ENCODE data around the gene ELF2.

The ELF2 gene

GRCh38 chr4:139212900-139213299, 35.9 kb upstream of the ELF2 start:
- H3K4me3 ChIP-seq (ENCODE audit: low read length): no peak overlapping the region
- DNase-seq (ENCODE audit: low read depth): no peak
- TF ChIP-seq, protein P1, sequence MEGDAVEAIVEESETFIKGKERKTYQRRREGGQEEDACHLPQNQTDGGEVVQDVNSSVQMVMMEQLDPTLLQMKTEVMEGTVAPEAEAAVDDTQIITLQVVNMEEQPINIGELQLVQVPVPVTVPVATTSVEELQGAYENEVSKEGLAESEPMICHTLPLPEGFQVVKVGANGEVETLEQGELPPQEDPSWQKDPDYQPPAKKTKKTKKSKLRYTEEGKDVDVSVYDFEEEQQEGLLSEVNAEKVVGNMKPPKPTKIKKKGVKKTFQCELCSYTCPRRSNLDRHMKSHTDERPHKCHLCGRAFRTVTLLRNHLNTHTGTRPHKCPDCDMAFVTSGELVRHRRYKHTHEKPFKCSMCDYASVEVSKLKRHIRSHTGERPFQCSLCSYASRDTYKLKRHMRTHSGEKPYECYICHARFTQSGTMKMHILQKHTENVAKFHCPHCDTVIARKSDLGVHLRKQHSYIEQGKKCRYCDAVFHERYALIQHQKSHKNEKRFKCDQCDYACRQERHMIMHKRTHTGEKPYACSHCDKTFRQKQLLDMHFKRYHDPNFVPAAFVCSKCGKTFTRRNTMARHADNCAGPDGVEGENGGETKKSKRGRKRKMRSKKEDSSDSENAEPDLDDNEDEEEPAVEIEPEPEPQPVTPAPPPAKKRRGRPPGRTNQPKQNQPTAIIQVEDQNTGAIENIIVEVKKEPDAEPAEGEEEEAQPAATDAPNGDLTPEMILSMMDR (conservative IDR thresholded peaks at IDR 0.05; ENCODE audit: low read depth, low read length): no peak

- H3K4me3 ChIP-seq (ENCODE audit: low read length): no peak overlapping the region
- no peak for DNase-seq (ENCODE audit: low read depth)
- TF ChIP-seq, protein P1 (conservative IDR thresholded peaks at IDR 0.05; ENCODE audit: low read depth, low read length): no peak
These were observed 33.5 kb upstream of the ELF2 start for GRCh38 chr4:139210486-139210885.

- TF ChIP-seq, protein P1 (conservative IDR thresholded peaks at IDR 0.05; ENCODE audit: low read depth, low read length): no peak
- no peak overlapping the region for H3K4me3 ChIP-seq (ENCODE audit: low read length)
- no peak for DNase-seq (ENCODE audit: low read depth)
These were observed 32.5 kb upstream of the ELF2 start for GRCh38 chr4:139209470-139210063.

DNA sequence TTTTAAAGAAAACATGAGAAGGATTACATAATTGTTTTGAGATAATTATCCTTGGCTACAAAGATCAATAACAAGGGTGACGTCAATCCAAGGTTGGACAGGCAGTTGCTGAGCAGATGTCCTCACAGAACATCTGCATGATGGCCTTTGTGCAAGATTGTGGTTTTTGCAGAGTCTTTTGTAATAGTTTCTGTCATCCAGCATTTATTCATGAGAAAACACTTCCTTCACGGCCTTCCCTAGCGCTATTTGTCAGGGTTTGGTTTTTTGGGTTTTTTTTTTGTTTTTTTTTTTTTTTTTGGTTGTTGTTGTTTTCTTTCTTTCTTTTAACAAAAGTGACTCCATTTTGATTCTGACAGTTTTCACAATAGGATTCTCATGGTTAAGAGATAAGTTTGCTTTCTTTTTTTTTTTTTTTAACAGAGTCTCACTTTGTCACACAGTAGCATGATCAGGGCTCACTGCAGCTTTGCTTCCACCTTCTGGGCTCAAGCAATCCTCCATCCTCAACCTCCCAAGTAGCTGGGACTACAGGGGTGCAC, 31.5 kb upstream of the ELF2 start:
- no peak for DNase-seq (ENCODE audit: low read depth)
- TF ChIP-seq, protein P1 (conservative IDR thresholded peaks at IDR 0.05; ENCODE audit: low read depth, low read length): no peak
- H3K4me3 ChIP-seq (ENCODE audit: low read length): no peak overlapping the region

DNA sequence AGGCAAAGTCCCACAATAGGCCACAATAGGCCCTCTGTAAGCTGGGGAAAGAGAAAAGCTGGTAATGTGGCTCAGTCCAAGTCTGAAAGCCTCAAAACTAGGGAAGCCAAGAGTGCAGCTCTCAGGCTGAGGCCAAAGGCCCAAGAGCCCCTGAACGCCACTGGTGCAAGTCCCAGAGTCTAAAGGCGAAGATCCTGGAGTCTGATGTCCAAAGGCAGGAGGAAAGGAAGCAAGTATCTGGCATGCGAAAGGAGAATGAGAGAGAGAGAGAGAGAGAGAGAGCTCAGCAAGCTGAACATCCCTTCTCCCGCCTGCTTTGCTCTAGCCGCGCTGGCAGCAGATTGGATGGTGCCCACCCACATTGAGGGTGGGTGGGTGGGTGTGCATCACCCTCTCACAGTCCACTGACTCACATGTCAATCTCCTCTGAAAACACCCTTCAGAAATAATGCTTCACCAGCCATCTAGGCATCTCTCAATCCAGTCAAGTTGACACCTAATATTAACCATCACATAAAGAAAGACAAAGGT, 30.9 kb upstream of the ELF2 start:
- TF ChIP-seq, protein P1 (conservative IDR thresholded peaks at IDR 0.05; ENCODE audit: low read depth, low read length): no peak
- no peak for DNase-seq (ENCODE audit: low read depth)
- no peak overlapping the region for H3K4me3 ChIP-seq (ENCODE audit: low read length)

DNA sequence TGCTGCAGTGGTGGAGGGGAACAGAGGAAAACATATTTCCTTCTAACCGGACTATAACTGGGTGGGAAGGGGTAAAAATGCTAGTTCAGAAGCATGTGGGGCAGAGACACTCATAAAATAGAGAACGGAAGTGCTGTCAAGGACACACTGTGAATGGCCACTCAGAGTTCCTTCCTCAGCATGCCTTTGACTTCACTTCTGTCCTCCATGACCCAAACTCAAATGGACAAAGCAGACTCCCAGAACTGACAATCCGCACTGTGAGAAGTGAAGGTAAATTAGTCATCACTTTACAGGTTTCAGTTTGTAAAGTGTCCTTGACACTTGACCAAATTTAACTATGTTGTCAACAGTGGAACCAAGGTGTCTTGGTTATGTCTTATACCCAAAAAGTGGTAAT, 30.2 kb upstream of the ELF2 start:
- no peak for DNase-seq (ENCODE audit: low read depth)
- H3K4me3 ChIP-seq (ENCODE audit: low read length): no peak overlapping the region
- TF ChIP-seq, protein P1 (conservative IDR thresholded peaks at IDR 0.05; ENCODE audit: low read depth, low read length): no peak

GRCh38 chr4:139202991-139203390, 26.0 kb upstream of the ELF2 start:
- TF ChIP-seq, protein P1 (conservative IDR thresholded peaks at IDR 0.05; ENCODE audit: low read depth, low read length): no peak
- no peak for DNase-seq (ENCODE audit: low read depth)
- no peak overlapping the region for H3K4me3 ChIP-seq (ENCODE audit: low read length)

Data from retinal pigment epithelial cell (primary cell).